GM18861 (cell line): ENCODE data around the gene LIPI.
A peak's percentile ranks its signal among the peaks of the same experiment; 100 is the strongest.
"Not testable (repeated sequence)": the region's sequence is repeated elsewhere in the genome, so short reads cannot be mapped to it uniquely, and the experiment has no call there.

Experiments used
- ATAC-seq: cut with Tn5 transposase; IDR thresholded peaks from one replicate; pipeline ENCODE4 v1.9.1; 2021; ENCODE audit not compliant: unreplicated experiment

Gene LIPI

GRCh38 chr21:14210738-14211137 is at the start of gene LIPI:
TSS of gene LIPI (minus strand) at chr21:14210955. CDS start at chr21:14210845, 110 bp downstream.
- ATAC-seq: no peak

GRCh38 chr21:14260174-14260764 is 49.5 kb upstream of the LIPI start:
- no peak for ATAC-seq

- no peak for ATAC-seq
Observed at GRCh38 chr21:14259747-14260146, 49.0 kb upstream of the LIPI start.

GRCh38 chr21:14251336-14251735 is 40.6 kb upstream of the LIPI start:
- ATAC-seq: no peak

GRCh38 chr21:14245711-14246110 is 35.0 kb upstream of the LIPI start:
- no peak for ATAC-seq

- ATAC-seq: no peak
Observed at GRCh38 chr21:14244911-14245310, 34.2 kb upstream of the LIPI start.

GRCh38 chr21:14243874-14244273 is 33.1 kb upstream of the LIPI start:
- ATAC-seq: no peak

GRCh38 chr21:14243461-14243860 is 32.7 kb upstream of the LIPI start:
- no peak for ATAC-seq

GRCh38 chr21:14241297-14241696 is 30.5 kb upstream of the LIPI start:
- ATAC-seq: no peak

GRCh38 chr21:14239281-14239680 is 28.5 kb upstream of the LIPI start:
- no peak for ATAC-seq

- ATAC-seq: no peak
Observed at GRCh38 chr21:14236180-14236579, 25.4 kb upstream of the LIPI start.

GRCh38 chr21:14235101-14235500 is 24.3 kb upstream of the LIPI start:
- no peak for ATAC-seq

GRCh38 chr21:14229399-14229798 is 18.6 kb upstream of the LIPI start:
- ATAC-seq: no peak

GRCh38 chr21:14223365-14223764 is 12.6 kb upstream of the LIPI start:
- ATAC-seq: no peak

- peak; percentile 89 for ATAC-seq
Observed at GRCh38 chr21:14215971-14216641, 5.4 kb upstream of the LIPI start, which contains the start of gene RBM11. TSS of gene RBM11 (plus strand) at chr21:14216157. CDS start at chr21:14216187, 30 bp downstream.

GRCh38 chr21:14213164-14213563 is 2.4 kb upstream of the LIPI start:
- ATAC-seq: no peak

- no peak for ATAC-seq
Observed at GRCh38 chr21:14206222-14206621, 4.5 kb downstream of the LIPI start.

- ATAC-seq: not testable (repeated sequence)
Observed at GRCh38 chr21:14166463-14167223, 44.1 kb downstream of the LIPI start.

- no peak for ATAC-seq
Observed at GRCh38 chr21:14143999-14144398, 66.8 kb downstream of the LIPI start.

- ATAC-seq: no peak
Observed at GRCh38 chr21:14124266-14124665, 86.5 kb downstream of the LIPI start.

- no peak for ATAC-seq
Observed at GRCh38 chr21:14121719-14122118, 89.0 kb downstream of the LIPI start.
